HFF-Myc (cell line): Measurements from ENCODE around the gene REP15.

ENCODE experiments used
- DNase-seq: peaks from one replicate; pipeline ENCODE4 v3.0.0-alpha.2; 2011; ENCODE audit warnings: low read depth; ENCODE audit errors: extremely low read depth
- H3K4me3 ChIP-seq: replicated peaks from 2 replicates; pipeline ENCODE4 v1.5.1; 2011; ENCODE audit warnings: low read depth, mild to moderate bottlenecking, control low read depth, low read length
- TF ChIP-seq, protein P1 (sequence below): IDR thresholded peaks from 2 replicates; pipeline ENCODE4 v1.5.1; 2012; ENCODE audit warnings: mild to moderate bottlenecking, low read depth, low read length, control low read depth; ENCODE audit errors: missing control alignments

Gene REP15

DNA sequence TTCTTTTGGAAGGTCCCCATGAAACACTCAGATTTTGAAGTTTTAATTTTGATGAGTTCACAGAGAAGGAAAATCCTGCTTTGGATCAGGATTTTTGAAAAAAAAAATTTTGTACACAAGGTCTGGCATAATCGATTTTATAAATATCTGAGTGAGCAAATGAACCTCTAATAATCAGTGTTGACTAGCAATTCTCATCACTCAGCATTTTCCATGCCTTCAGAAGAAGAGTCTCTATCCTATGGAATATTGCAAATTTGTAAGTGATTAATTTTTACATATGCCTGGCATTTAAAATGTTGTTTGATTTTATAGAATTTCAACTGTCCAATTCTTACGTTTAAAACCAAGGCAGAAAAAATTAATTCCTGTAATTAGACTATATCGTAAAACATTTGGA lies 30.5 kb upstream of the REP15 start:
- no peak for DNase-seq
- H3K4me3 ChIP-seq, result no peak overlapping the region

GRCh38 chr12:27666510-27666909 lies 29.7 kb upstream of the REP15 start:
- TF ChIP-seq, protein P1, sequence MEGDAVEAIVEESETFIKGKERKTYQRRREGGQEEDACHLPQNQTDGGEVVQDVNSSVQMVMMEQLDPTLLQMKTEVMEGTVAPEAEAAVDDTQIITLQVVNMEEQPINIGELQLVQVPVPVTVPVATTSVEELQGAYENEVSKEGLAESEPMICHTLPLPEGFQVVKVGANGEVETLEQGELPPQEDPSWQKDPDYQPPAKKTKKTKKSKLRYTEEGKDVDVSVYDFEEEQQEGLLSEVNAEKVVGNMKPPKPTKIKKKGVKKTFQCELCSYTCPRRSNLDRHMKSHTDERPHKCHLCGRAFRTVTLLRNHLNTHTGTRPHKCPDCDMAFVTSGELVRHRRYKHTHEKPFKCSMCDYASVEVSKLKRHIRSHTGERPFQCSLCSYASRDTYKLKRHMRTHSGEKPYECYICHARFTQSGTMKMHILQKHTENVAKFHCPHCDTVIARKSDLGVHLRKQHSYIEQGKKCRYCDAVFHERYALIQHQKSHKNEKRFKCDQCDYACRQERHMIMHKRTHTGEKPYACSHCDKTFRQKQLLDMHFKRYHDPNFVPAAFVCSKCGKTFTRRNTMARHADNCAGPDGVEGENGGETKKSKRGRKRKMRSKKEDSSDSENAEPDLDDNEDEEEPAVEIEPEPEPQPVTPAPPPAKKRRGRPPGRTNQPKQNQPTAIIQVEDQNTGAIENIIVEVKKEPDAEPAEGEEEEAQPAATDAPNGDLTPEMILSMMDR, result no peak
- DNase-seq, result no peak
- no peak overlapping the region for H3K4me3 ChIP-seq

More for the DNA sequence above, 30.5 kb upstream of the REP15 start:
- TF ChIP-seq, protein P1, result no peak

DNA sequence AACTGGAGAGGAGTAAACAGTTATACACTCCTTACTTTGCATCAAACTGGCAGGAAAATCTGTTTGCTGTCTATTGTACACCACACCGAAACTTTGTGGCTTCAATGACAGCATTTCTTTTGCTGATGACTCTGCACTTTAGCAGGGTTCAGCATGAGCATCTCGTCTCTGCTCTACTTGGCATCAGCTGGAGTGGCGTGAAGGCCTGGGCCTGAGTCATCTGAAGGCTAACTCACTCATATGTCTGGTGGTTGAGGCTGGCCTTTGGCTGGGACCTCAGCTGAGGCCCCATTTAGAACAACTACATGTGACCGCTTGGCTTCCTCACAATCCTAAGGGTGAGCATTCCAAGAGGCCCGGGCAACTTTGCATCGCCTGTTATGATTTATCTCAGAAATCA lies 28.7 kb upstream of the REP15 start:
- TF ChIP-seq, protein P1, result no peak
- H3K4me3 ChIP-seq, result no peak overlapping the region
- no peak for DNase-seq

- H3K4me3 ChIP-seq, result no peak overlapping the region
- TF ChIP-seq, protein P1, result no peak
- DNase-seq, result no peak
Measured at GRCh38 chr12:27672051-27672450, 24.2 kb upstream of the REP15 start.

GRCh38 chr12:27672643-27673042 lies 23.6 kb upstream of the REP15 start:
- no peak overlapping the region for H3K4me3 ChIP-seq
- no peak for DNase-seq
- TF ChIP-seq, protein P1, result no peak

- no peak for DNase-seq
- TF ChIP-seq, protein P1, result no peak
- H3K4me3 ChIP-seq, result no peak overlapping the region
Measured at GRCh38 chr12:27673101-27673718, 23.0 kb upstream of the REP15 start.

GRCh38 chr12:27674989-27675388 lies 21.3 kb upstream of the REP15 start:
- DNase-seq, result no peak
- TF ChIP-seq, protein P1, result no peak
- H3K4me3 ChIP-seq, result no peak overlapping the region
